ENCODE results near the gene ADH7.
"Not testable (repeated sequence)": the region's sequence is repeated elsewhere in the genome, so short reads cannot be mapped to it uniquely, and the experiment has no call there.

The ADH7 gene

DNA sequence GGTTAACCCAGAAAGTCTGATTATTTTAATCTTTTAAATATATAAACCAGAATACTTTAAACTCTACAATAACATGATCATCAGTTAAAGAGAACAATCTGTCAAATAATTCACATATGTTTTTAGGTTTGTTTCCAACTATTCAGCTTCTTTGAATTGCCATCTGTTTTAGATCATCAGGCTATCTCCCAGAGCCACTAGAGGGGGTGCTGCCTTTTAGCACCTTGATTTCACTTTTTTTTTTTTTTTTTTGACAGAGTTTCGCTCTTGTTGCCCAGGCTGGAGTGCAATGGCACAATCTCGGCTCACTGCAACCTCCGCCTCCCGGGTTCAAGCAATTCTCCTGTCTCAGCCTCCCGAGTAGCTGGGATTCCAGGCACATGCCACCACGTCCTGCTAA lies 57.8 kb downstream of the ADH7 start:
- not testable (repeated sequence) for DNase-seq

GRCh38 chr4:99372464-99372863 lies 62.7 kb downstream of the ADH7 start:
- not testable (repeated sequence) for DNase-seq

DNA sequence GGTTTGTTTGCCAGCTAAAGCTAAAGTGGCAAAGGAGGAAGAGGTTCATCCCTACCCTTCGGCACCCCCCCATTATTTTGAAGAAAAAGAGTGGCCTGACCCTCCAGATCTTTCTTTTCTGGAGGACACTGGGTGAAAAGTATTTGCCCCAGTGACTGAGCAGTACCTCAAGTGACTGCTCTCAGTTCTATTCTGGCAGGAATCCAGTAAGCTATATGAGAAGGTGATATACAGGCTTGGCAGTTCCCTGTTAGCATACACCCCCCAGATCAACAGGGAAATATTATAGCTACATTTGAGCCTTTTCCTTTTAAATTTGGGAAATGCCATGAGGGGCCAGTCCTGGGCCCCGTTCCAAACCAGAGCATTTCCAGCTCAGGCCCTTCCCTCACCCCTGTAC lies 67.3 kb downstream of the ADH7 start:
- not testable (repeated sequence) for DNase-seq

- DNase-seq = no peak
These were observed 68.7 kb downstream of the ADH7 start for GRCh38 chr4:99366491-99366890.

- DNase-seq = no peak
These were observed 72.4 kb downstream of the ADH7 start for GRCh38 chr4:99362768-99363167.
